ENCODE data around the gene RTN3.

RTN3 gene

GRCh38 chr11:63767565-63768236, 86.4 kb downstream of the RTN3 start (continued):
- no peak for TF ChIP-seq TSHZ2 (CRISPR knock-in tag; IDR thresholded peaks at IDR 0.05)
- TF ChIP-seq TCF4 (CRISPR knock-in tag; IDR thresholded peaks at IDR 0.05; ENCODE audit: borderline replicate concordance) = no peak
- TF ChIP-seq ZC3H10 (CRISPR knock-in tag; IDR thresholded peaks at IDR 0.05) = no peak
- no peak for TF ChIP-seq PATZ1 (CRISPR knock-in tag; IDR thresholded peaks at IDR 0.05; ENCODE audit: borderline replicate concordance)

- ATAC-seq = peak; percentile 33
These were observed 87.1 kb downstream of the RTN3 start, which contains the start of gene ZFTA for GRCh38 chr11:63768237-63769041. ZFTA (minus strand) TSS chr11:63768775; CDS start chr11:63768622, 153 bp downstream.

More at GRCh38 chr11:63768237-63769041, 87.1 kb downstream of the RTN3 start, which contains the start of gene ZFTA:
- TF ChIP-seq CREB5 (CRISPR knock-in tag; IDR thresholded peaks at IDR 0.05; ENCODE audit: low read depth) (no peak), PATZ1 (CRISPR knock-in tag; IDR thresholded peaks at IDR 0.05; ENCODE audit: borderline replicate concordance) (no peak), ARNTL (CRISPR knock-in tag; IDR thresholded peaks at IDR 0.05; ENCODE audit: borderline replicate concordance, low read depth) (no peak), PPARA (CRISPR knock-in tag; IDR thresholded peaks at IDR 0.05; ENCODE audit: borderline replicate concordance) (no peak), ISL1 (CRISPR knock-in tag; IDR thresholded peaks at IDR 0.05) (no peak), BACH2 (CRISPR knock-in tag; IDR thresholded peaks at IDR 0.05; ENCODE audit: borderline replicate concordance) (no peak), GLIS3 (CRISPR knock-in tag; IDR thresholded peaks at IDR 0.05) (no peak), ZFP30 (CRISPR knock-in tag; IDR thresholded peaks at IDR 0.05) (no peak), RARB (CRISPR knock-in tag; IDR thresholded peaks at IDR 0.05) (no peak), ZNF8 (CRISPR knock-in tag; IDR thresholded peaks at IDR 0.05) (no peak), ZC3H10 (CRISPR knock-in tag; IDR thresholded peaks at IDR 0.05) (no peak), ESRRG (CRISPR knock-in tag; IDR thresholded peaks at IDR 0.05) (no peak), TOX (CRISPR knock-in tag; IDR thresholded peaks at IDR 0.05; ENCODE audit: borderline replicate concordance) (no peak), TCF4 (CRISPR knock-in tag; IDR thresholded peaks at IDR 0.05; ENCODE audit: borderline replicate concordance) (no peak), SNAI2 (CRISPR knock-in tag; IDR thresholded peaks at IDR 0.05) (no peak), OSR1 (CRISPR knock-in tag; IDR thresholded peaks at IDR 0.05) (no peak), POU6F1 (CRISPR knock-in tag; IDR thresholded peaks at IDR 0.05; ENCODE audit: borderline replicate concordance, low read depth) (no peak), ZNF565 (CRISPR knock-in tag; conservative IDR thresholded peaks at IDR 0.05; ENCODE audit: low read depth) (no peak)
- TF ChIP-seq, protein P1, sequence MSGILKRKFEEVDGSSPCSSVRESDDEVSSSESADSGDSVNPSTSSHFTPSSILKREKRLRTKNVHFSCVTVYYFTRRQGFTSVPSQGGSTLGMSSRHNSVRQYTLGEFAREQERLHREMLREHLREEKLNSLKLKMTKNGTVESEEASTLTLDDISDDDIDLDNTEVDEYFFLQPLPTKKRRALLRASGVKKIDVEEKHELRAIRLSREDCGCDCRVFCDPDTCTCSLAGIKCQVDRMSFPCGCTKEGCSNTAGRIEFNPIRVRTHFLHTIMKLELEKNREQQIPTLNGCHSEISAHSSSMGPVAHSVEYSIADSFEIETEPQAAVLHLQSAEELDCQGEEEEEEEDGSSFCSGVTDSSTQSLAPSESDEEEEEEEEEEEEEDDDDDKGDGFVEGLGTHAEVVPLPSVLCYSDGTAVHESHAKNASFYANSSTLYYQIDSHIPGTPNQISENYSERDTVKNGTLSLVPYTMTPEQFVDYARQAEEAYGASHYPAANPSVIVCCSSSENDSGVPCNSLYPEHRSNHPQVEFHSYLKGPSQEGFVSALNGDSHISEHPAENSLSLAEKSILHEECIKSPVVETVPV (CRISPR knock-in tag; IDR thresholded peaks at IDR 0.05) = no peak
